ENCODE results near the gene SERP2.

- TF ChIP-seq, protein P1, sequence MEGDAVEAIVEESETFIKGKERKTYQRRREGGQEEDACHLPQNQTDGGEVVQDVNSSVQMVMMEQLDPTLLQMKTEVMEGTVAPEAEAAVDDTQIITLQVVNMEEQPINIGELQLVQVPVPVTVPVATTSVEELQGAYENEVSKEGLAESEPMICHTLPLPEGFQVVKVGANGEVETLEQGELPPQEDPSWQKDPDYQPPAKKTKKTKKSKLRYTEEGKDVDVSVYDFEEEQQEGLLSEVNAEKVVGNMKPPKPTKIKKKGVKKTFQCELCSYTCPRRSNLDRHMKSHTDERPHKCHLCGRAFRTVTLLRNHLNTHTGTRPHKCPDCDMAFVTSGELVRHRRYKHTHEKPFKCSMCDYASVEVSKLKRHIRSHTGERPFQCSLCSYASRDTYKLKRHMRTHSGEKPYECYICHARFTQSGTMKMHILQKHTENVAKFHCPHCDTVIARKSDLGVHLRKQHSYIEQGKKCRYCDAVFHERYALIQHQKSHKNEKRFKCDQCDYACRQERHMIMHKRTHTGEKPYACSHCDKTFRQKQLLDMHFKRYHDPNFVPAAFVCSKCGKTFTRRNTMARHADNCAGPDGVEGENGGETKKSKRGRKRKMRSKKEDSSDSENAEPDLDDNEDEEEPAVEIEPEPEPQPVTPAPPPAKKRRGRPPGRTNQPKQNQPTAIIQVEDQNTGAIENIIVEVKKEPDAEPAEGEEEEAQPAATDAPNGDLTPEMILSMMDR (IDR thresholded peaks at IDR 0.05): no peak
- no peak for TF ChIP-seq POLR2A (IDR thresholded peaks at IDR 0.05)
Observed at GRCh38 chr13:44362394-44363040, 11.1 kb upstream of the SERP2 start.
